ENCODE measurements around the gene ALG1.
"Not testable (repeated sequence)": the region's sequence is repeated elsewhere in the genome, so short reads cannot be mapped to it uniquely, and the experiment has no call there.

Gene ALG1

DNA sequence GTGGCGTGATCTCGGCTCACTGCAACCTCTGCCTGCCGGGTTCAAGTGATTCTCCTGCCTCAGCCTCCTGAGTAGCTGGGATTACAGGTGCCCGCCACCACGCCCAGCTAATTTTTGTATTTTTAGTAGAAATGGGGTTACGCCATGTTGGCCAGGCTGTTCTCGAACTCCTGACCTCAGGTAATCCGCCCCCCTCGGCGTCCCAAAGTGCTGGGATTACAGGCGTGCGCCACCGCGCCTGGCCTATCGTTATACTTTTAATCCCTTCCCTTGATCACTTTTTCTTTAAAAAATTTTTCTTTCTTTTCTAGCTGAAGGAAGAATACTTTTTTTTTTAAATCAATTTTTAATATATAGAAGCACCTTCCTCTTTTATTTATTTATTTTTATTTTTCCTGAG, 2.1 kb downstream of the ALG1 start:
- DNase-seq (ENCODE audit: low spot score): not testable (repeated sequence)

DNA sequence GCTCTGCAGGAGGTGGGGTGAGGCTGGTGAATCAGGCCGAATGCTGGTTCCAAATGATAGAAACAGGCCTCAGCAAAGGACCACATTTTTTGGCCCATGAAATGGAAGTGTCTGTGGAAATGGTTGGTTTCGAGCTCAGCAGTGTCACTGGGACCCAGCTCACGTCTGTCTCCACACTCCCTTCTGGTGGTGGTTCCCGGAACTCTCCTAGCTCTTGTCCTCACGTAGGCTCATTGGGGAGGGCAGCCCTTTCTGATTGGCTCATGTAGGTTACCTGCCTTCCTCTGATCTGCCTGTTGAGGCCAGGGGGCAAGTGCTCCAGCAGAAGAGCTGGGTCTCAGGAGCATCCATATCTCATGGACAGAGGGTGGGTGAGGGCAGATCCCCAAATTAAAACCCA, 4.0 kb downstream of the ALG1 start:
- DNase-seq (ENCODE audit: low spot score): no peak

DNA sequence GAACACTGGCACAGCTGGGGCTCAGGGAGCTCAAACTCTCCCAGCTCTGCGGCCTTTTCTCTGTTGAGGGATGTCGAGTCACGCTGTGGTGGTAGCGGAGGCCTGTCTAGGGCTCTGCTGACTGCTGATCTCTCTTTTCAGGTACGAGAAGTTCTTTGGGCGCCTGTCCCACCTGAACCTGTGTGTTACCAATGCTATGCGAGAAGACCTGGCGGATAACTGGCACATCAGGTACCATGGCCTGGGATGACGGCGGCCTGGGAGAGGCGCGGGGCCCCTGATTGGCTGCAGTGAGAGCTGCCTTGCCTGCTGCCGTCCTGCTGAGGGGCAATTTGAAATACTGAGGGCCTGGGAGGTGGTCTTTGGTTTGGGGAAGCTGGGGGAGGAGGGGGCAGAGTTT, 5.7 kb downstream of the ALG1 start:
- no peak for DNase-seq (ENCODE audit: low spot score)

DNA sequence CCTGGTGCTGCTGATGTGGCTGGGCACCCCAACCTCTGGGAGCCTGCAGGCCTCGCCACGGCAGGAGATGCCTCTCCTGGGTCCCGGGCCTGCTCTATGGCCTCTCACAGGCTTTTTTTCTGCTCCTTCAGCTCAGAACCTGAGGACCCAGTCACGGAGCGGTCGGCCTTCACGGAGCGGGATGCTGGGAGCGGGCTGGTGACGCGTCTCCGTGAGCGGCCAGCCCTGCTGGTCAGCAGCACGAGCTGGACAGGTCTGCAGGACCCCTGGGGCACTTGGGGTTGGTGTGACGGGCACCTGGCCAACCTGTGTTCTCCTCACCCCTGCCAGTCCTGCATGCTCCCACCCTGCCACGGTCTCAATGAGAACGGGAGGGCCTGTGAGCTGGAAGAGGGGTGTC, 7.0 kb downstream of the ALG1 start:
- DNase-seq (ENCODE audit: low spot score): no peak

DNA sequence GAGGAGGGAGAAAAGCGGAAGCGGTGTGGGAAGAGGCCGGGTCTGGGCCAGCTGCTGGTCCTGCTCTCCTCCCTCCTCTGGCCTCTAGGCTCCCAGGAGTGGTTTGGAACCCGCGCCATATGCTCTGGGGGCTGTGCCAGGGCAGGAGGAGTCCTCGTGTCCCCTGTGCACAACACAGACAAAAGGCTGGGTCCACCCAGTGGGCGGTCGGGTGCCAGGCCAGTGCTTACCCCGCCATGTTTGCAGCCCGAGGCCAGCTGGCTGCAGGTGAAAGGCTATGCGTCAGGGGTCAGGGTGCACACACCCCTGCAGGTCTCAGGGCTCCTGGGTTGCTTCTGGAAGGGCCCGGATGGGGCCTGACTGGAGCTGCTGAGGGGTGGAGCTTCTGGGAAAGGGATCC, 8.8 kb downstream of the ALG1 start:
- not testable (repeated sequence) for DNase-seq (ENCODE audit: low spot score)

DNA sequence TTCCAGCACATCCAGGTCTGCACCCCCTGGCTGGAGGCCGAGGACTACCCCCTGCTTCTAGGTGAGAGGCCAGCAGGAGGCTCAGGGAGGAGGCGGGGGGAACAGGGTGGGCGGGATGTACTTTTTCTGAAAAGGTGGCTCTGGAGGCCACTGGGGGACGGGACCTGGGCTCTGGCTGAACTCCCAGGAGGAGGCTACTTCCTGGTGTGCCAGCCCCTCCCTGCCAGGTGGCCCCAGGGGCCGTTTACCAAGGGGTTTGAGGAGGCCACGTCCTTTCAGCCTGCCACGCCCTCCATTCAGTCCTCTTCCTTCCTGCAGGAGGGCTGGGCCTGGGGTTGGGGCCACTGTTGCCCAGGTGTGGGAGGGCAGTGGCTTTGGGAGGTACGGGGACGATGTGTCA, 9.4 kb downstream of the ALG1 start:
- DNase-seq (ENCODE audit: low spot score): not testable (repeated sequence)

DNA sequence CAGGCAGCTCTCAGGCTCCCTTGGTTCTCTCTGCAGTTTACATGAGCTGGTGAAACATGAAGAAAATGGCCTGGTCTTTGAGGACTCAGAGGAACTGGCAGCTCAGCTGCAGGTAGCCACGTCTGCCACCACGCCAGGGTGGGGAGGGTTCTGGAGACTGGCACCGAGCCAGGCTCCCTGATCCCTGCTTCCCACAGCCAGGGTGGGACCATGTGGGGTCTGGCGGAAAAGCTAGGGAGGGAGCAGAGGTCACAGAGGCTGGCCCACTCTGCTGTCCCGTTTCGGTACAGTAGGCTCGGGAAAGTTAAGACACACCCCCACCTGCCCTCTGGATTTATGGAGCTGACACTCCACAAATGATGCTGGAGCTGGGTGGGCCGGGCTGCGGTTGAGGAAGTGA, 12.0 kb downstream of the ALG1 start:
- DNase-seq (ENCODE audit: low spot score): not testable (repeated sequence)

DNA sequence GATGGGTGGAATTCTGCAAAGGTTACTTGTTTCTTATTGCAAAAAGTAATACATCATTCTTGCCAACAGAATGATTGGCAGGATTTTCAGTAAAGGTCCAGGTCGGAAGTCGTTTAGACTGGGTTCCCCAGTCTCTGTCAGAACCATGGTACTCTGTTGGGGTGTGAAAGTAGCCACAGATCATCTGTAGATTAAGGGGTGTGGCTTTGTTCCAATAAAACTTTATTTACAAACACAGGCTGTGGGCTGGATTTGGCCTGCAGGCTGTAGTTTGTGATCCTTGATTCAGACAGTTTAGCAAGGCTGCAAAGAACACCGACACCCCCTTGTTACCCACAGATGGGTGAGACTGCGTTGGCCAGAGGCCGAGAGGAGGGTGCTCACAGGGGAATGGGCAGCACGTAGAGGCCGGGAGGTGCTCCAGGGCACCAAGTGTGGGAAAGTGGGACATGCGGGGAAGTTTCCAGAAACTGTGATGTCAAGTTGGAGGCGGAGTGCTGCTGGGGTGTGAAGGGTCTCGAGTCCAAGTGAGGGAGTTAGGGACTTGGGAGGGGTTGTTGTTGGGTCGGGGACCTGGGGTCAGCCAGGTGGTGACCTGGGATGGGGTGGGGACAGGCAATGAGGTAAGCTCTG, 12.6 kb downstream of the ALG1 start:
- DNase-seq (ENCODE audit: low spot score): not testable (repeated sequence)

DNA sequence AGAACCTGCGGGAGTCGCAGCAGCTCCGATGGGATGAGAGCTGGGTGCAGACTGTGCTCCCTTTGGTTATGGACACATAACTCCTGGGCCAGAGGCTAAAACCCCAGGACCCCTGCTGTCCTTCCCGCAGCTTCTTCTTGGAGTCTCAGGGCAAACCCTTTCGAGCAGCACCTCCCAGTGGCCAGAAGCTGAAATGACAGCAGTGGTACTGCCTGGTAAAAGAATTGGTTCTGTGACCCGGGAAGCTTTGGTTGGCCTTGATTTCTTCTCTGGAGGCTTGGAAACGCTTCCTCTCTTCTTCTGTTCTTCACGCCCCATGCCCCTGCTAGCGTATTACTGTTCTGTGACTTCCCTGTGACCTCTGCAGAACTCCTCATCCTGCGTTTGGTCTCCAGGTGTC, 13.2 kb downstream of the ALG1 start:
- DNase-seq (ENCODE audit: low spot score): not testable (repeated sequence)

DNA sequence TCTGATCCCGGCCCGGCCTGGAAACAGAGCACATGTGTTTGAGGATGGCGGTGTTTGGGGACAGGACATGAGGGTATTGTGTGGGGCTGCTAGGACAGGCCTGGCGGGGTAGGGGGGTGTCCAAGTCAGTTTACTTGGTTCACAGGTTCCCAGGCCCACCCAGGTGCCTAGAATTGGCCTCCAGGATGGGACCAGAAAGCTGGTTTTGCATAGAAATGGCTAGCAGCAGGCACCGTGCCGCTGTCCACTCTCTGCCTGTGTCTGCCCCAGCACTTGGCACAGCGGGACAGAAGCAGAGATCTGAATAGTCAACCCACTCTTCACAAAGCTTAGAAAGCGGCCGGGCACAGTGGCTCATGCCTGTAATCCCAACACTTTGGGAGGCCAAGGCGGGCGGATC, 14.1 kb downstream of the ALG1 start:
- DNase-seq (ENCODE audit: low spot score): not testable (repeated sequence)

DNA sequence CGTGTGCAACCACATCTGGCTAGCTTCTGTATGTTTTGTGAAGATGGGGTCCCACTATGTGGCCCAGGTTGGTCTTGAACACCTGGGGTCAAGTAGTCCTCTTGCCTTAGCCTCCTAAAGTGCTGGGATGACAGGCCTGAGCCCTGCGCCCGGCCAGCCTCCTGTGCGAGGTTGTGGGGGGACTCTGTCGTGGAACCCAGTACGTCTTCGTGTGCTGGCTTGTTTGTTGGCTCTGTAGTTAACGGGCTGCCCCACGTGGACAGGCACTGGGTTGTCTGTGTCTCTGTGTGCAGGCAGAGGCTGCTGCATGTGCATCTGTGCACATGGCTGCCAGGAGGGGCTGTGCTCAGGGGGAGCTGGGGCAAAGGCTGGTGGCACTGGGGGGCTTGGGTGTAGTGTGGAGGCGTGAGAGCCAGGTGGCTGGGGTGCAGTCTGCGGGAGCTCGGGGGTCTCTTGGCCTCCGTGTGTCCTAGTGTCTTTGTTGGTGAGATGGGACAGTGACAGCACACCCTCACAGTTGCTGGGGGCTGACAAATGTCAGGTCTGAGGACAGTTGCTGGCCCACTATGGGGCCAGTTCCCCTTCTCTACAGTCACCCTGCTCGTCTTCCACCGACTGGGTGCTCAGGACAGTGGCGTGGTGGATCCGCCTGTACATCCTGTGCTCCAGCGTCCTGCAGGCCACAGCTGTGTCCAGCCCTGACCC, 16.6 kb downstream of the ALG1 start:
- not testable (repeated sequence) for DNase-seq (ENCODE audit: low spot score)

DNA sequence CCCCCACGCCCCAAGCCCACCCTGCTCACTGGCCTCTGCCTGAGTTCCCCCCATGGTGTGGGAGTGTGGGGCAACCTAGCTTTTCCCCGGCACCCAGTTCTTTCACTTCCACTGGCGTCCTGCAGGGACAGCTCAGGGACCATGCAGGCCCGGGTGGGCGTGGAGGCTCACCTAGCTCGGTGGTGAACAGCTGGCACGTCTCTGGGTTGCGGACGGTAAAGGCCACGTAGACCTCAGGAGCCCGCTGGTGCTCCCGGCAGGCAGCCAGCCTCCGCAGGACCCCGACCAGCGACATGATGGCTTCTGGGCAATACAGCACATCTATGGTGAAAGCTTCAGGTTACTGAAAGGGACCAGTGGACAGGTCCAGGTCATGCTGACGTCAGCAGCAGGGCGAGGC, 17.3 kb downstream of the ALG1 start:
- DNase-seq (ENCODE audit: low spot score): not testable (repeated sequence)

DNA sequence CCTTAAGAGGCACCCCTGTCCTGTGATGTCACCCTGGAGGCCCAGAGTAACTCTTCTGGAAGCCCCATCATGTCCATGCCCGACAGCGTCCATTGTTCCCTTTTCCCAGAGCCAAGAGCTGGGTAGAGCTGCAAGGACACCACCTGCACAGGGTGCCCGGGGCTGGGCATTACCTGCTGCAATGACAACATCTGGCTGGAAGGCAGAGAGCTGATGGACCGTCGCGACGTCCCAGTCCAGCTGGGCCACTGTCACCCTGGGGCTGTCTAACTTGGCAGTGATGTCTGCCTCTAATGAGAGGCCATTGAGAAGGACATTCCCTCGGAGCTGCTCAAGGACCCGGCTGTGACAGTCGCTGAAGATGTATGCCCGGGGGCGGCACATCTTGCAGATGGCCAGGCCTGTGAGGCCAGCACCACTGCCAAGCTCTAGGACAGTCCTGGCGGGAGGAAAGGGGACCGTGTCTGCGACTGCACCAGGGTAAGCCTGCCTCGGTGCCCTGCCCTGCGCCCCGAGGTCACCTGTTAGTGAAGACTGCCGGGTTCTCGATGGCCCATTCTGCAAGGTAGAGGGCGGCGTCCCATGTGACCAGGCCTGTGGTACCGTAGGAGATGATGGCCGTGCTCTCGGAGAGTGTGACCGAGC, 18.4 kb downstream of the ALG1 start:
- not testable (repeated sequence) for DNase-seq (ENCODE audit: low spot score)

DNA sequence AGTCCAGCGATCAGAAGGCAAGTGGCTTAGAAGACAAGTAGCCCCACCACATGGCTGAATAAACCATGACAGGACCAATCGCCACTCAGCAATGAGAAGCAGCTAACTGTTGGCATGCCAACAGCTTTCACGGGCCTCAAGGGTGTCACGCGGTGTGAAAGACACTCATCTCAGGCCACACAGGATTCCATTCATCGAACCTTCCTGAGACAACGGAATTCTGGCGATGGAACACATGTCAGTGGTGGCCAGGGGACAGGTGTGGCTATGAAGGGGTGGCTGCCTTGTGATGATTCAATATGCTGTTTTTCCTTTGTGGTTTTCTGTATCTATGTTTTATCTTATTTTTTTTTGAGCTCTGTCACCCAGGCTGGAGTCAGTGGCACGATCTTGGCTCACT, 18.9 kb downstream of the ALG1 start:
- DNase-seq (ENCODE audit: low spot score): not testable (repeated sequence)

DNA sequence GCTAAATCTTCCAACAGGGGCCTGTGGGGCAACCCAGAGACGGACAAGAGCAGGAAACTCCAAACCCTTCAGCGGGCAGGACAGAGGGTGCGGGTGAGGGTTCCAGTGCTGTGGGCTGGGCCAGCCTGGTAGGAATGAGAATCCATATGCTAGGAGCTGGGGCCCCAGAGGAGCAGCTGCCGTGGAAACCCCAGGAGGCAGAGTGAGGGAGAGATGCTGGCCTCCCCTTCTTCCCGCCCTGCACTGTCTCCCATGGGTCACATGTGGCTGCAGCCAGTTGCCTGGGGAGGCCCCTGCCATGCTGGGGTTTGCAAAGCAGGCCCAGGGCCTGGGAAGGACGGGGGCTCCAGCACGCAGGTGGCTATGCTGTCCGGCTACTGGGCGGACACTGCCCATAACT, 21.4 kb downstream of the ALG1 start:
- not testable (repeated sequence) for DNase-seq (ENCODE audit: low spot score)

DNA sequence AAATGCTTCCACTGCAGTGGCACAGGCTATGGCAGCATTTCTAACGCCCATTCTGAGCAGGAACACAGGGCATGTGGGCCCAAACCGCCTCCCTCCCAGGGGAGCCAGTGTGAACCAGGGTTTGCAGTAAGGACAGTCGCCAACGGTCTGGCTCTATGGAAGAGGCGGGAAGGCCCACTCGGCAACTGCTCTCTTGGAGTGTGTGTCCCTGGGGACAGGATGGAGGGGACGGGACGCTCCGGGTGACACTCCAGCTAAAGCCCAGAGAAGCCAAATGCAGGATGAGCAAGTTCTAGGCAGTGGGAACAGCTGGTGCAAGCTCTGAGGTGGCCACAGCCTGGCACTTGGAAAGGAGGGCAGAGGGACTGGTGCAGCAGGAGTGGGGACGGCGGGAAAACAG, 22.1 kb downstream of the ALG1 start:
- not testable (repeated sequence) for DNase-seq (ENCODE audit: low spot score)

DNA sequence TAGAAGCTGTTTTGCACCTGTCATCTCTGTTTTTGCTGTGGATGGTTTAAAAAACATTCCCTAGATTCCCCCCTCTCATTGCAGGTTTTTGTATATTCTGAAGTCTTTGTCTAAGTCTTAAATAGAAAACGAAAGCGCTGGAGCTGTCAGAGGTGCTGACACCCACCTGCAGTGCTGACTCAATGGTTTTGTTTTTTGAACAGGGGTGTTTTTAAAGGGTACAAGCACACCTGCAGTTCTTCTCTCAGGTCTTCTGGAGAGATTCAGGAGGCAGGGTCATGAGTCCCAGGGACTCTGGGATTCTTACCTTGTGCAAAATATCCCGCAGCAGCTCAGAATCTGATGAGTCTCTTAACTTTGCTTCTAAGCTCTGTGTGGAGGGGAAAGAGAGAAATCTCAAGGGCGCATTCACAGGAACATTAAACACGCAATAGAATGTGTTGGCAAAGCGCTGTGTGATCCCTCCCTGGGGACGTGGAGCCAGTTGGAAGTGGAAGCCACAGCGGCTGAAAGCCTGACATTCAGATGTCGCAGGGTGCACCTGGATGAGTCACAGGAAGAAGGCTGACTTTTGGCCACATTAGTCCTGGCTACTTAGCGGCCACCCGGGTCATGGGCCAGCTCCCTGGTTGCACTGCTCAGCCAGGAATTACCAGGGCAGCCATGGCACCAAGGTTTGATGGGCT, 23.6 kb downstream of the ALG1 start:
- DNase-seq (ENCODE audit: low spot score): peak; percentile 68

DNA sequence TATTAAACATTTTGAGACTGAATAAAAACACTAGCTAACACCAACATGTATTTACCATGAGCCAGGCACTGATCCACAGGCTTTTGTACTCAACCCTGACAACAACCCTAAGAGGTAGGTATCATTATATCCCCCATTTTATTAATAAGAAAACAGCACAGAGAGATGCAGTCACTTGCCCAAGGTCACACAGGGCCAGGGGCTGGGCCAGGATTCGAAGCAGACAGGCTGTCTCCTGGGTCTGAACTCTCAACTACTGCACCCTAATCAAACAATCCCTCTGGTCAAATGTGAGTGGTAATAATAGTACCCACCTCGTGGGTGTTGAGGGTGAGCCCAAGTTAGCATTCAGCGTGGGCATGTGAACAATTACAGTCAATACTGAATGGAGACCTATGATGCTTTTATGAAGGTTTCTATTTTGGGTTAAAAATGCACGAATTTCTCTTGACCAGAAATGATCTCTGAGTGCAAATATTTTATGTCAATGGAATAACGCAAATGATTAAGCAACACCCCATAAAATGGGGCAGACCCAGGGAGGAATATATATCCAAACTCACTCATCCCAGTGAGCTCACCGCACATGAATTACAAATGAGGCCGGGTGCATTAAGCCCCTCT, 24.9 kb downstream of the ALG1 start:
- DNase-seq (ENCODE audit: low spot score): not testable (repeated sequence)

DNA sequence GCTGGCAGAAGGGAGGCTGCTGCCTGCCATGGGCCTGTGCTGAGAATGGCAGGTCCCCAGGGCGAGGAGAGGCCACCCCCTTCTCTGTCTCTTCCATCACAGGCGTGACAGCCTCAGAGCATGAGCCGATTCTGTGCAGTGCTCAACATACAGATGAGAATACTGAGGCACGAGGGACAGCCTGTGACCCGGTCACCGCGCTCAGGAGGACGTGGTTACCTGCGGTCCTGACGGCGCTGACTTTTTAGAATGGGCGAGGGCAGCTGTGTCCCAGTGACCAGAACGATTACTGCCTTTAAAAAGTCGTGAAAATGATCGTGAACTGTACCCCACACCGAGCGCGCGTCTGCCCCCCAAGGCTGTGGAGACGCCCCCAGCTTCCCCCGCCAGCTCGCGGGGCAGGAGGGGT, 25.4 kb downstream of the ALG1 start:
- peak; percentile 42 for DNase-seq (ENCODE audit: low spot score)

DNA sequence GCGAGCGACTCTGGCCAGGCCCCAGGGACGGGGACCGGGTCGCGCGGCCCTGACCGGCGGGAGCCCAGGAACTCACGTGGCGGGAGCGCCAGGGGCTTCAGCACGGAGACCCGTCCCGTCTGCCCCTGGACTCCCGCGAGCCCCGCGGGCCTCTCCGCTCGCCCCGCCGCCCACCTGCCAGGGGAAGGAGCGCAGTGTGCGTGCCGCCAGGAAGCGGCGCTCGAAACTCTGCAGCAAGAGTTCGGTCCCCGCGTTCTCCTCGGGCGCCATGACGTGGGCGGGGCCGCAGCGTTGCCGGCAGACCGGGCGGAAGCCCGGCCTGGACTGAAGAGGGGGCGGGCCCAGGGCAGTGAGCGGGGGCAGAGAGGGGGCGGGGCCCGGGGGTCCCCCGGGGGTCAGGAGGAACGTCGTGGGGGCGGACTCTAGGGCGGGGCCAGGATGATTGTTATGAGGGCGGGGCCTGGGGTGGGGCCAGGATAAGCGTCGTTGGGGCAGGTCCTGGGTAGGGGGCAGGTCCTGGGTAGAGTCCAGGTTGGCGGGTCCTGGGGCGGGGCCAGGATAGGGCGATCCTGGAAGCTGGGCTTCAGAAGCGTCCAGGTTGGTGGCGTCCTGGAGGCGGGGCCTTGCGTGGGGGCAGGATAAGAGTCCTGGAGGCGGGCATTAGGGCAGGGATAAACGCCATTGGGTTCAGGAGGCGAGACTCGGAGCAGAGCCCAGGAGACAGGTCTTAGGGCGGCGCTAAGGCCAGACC, 26.0 kb downstream of the ALG1 start, which contains the start of gene EEF2KMT:
Gene EEF2KMT (minus strand): TSS at position 326 of the 751 bp plus-strand sequence. CDS start 56 bp downstream, at position 270.
- peak; percentile 99 for DNase-seq (ENCODE audit: low spot score)
